HEK293 (cell line): ENCODE measurements around the gene ITGB6.

ENCODE experiments used
- CTCF ChIA-PET: fragments of 350-600 bp; formaldehyde crosslinking; extraction: SDS; loops from one replicate; lab custom pipeline; 2021; ENCODE audit warnings: antibody characterized with exemption; lab: Yijun Ruan, JAX
- POLR2A ChIA-PET: fragments of 300-600 bp; formaldehyde crosslinking; extraction: SDS; loops from one replicate; lab custom pipeline; 2020; ENCODE audit warnings: antibody characterized with exemption, inconsistent platforms; lab: Yijun Ruan, JAX
- H3K27ac ChIP-seq: fragments of 200-500 bp; sonication (Bioruptor generic); 2 replicates; pipeline ENCODE4 v1.5.1; 2014; ENCODE audit warnings: low read depth, low read length, control low read depth, inconsistent platforms; ENCODE audit errors: extremely low read depth
- H3K36me3 ChIP-seq, 2 experiments: fragments of 200-500 bp in 1 of 2; sonication (Bioruptor generic) in 1 of 2; 1 replicate in 1 of 2; 2 replicates in 1 of 2; pipeline ENCODE4 v1.5.1; 2014 to 2017; ENCODE audit warnings: inconsistent platforms in 2 of 2, low read length in 2 of 2; ENCODE audit not compliant: control insufficient read depth in 2 of 2, insufficient read depth in 1 of 2
- H3K4me1 ChIP-seq: fragments of 200-500 bp; sonication (Bioruptor generic); 2 replicates; pipeline ENCODE4 v1.5.1; 2014; ENCODE audit warnings: mild to moderate bottlenecking, low read length, inconsistent platforms; ENCODE audit not compliant: control insufficient read depth, insufficient read depth
- H3K4me3 ChIP-seq: 2 replicates; pipeline ENCODE4 v1.5.1; 2011; ENCODE audit warnings: low read depth, mild to moderate bottlenecking, control low read depth, low read length, moderate library complexity
- H3K9me3 ChIP-seq: fragments of 200-500 bp; sonication (Bioruptor generic); 2 replicates; pipeline ENCODE4 v1.5.1; 2014; ENCODE audit warnings: low read depth, low read length, inconsistent platforms; ENCODE audit not compliant: control insufficient read depth, insufficient read depth
- KLF9 ChIP-seq: fragments of 450-650 bp; formaldehyde crosslinking; IDR thresholded peaks from 2 replicates; pipeline ENCODE4 v1.5.1; 2016; ENCODE audit warnings: missing biosample characterization, missing genetic modification characterization, low read depth
- OSR2 ChIP-seq: fragments of 450-650 bp; formaldehyde crosslinking; IDR thresholded peaks from 2 replicates; pipeline ENCODE4 v1.5.1; 2016; ENCODE audit warnings: missing biosample characterization, missing genetic modification characterization
- PRDM2 ChIP-seq: fragments of 450-650 bp; formaldehyde crosslinking; IDR thresholded peaks from 2 replicates; pipeline ENCODE4 v1.5.1; 2016; ENCODE audit warnings: missing biosample characterization, missing genetic modification characterization, borderline replicate concordance
- PRDM4 ChIP-seq: fragments of 450-650 bp; formaldehyde crosslinking; IDR thresholded peaks from 2 replicates; pipeline ENCODE4 v1.5.1; 2017; ENCODE audit warnings: missing biosample characterization, missing genetic modification characterization
- ZBTB44 ChIP-seq: fragments of 450-650 bp; IDR thresholded peaks from 2 replicates; pipeline ENCODE4 v1.5.1; 2018; ENCODE audit warnings: missing biosample characterization, mild to moderate bottlenecking, missing genetic modification characterization
- ZFP37 ChIP-seq: fragments of 450-650 bp; formaldehyde crosslinking; IDR thresholded peaks from 2 replicates; pipeline ENCODE4 v1.5.1; 2016; ENCODE audit warnings: missing biosample characterization, missing genetic modification characterization
- ZNF112 ChIP-seq: fragments of 450-650 bp; formaldehyde crosslinking; IDR thresholded peaks from 2 replicates; pipeline ENCODE4 v1.5.0; 2017; ENCODE audit warnings: missing biosample characterization, missing genetic modification characterization
- ZNF133 ChIP-seq: fragments of 450-650 bp; formaldehyde crosslinking; IDR thresholded peaks from 2 replicates; pipeline ENCODE4 v1.5.1; 2016; ENCODE audit warnings: missing biosample characterization, missing genetic modification characterization
- ZNF175 ChIP-seq: fragments of 450-650 bp; formaldehyde crosslinking; IDR thresholded peaks from 2 replicates; pipeline ENCODE4 v1.5.1; 2016; ENCODE audit warnings: missing biosample characterization, missing genetic modification characterization
- ZNF223 ChIP-seq: fragments of 450-650 bp; formaldehyde crosslinking; IDR thresholded peaks from 2 replicates; pipeline ENCODE4 v1.5.1; 2016; ENCODE audit warnings: missing biosample characterization, missing genetic modification characterization
- ZNF274 ChIP-seq, 2 experiments: fragments of 200-500 bp in 1 of 2; fragments of 450-650 bp in 1 of 2; sonication (Bioruptor generic) in 1 of 2; formaldehyde crosslinking in 1 of 2; IDR thresholded peaks; 2 replicates each; pipeline versions ENCODE4 v1.5.1 to v1.6.1; 2014 to 2016; ENCODE audit warnings: borderline replicate concordance in 1 of 2, inconsistent platforms in 1 of 2, low read length in 1 of 2, missing biosample characterization in 1 of 2, missing genetic modification characterization in 1 of 2
- ZNF292 ChIP-seq: fragments of 450-650 bp; formaldehyde crosslinking; IDR thresholded peaks from 2 replicates; pipeline ENCODE4 v1.5.1; 2016; ENCODE audit warnings: low read depth, missing biosample characterization, missing genetic modification characterization, borderline replicate concordance
- ZNF366 ChIP-seq: fragments of 450-650 bp; formaldehyde crosslinking; conservative IDR thresholded peaks from 2 replicates; pipeline ENCODE4 v1.5.1; 2016; ENCODE audit warnings: missing biosample characterization, missing genetic modification characterization
- ZNF398 ChIP-seq: fragments of 450-650 bp; formaldehyde crosslinking; IDR thresholded peaks from 2 replicates; pipeline ENCODE4 v1.5.1; 2017; ENCODE audit warnings: missing biosample characterization, missing genetic modification characterization
- ZNF423 ChIP-seq: fragments of 450-650 bp; formaldehyde crosslinking; IDR thresholded peaks from 2 replicates; pipeline ENCODE4 v1.5.1; 2016; ENCODE audit warnings: missing biosample characterization, missing genetic modification characterization
- ZNF529 ChIP-seq: fragments of 450-650 bp; formaldehyde crosslinking; IDR thresholded peaks from 2 replicates; pipeline ENCODE4 v1.5.1; 2017; ENCODE audit warnings: missing genetic modification characterization, missing biosample characterization; ENCODE audit not compliant: insufficient replicate concordance
- ZNF548 ChIP-seq: fragments of 450-650 bp; formaldehyde crosslinking; IDR thresholded peaks from 2 replicates; pipeline ENCODE4 v1.5.1; 2016; ENCODE audit warnings: missing biosample characterization, missing genetic modification characterization
- ZNF558 ChIP-seq: fragments of 450-650 bp; formaldehyde crosslinking; IDR thresholded peaks from 2 replicates; pipeline ENCODE4 v1.5.1; 2016; ENCODE audit warnings: missing biosample characterization, missing genetic modification characterization
- ZNF692 ChIP-seq: fragments of 450-650 bp; formaldehyde crosslinking; IDR thresholded peaks from 2 replicates; pipeline ENCODE4 v1.5.1; 2016; ENCODE audit warnings: missing biosample characterization, missing genetic modification characterization
- ZNF776 ChIP-seq: fragments of 450-650 bp; formaldehyde crosslinking; IDR thresholded peaks from 2 replicates; pipeline ENCODE4 v1.5.0; 2017; ENCODE audit warnings: missing biosample characterization, missing genetic modification characterization, borderline replicate concordance
- ZNF791 ChIP-seq: fragments of 450-650 bp; formaldehyde crosslinking; IDR thresholded peaks from 2 replicates; pipeline ENCODE4 v1.5.1; 2016; ENCODE audit warnings: missing biosample characterization, missing genetic modification characterization

Gene ITGB6

GRCh38 chr2:160075171-160075570 lies 124.9 kb downstream of the ITGB6 start:
- ChIA-PET POLR2A (no interaction called here), CTCF (interaction anchor here (0.6 to 0.9 kb wide), 3 partner anchors 134 to 1095 kb away, joined by 3 to 4 read pairs (median 4); no protein-coding TSS in a partner anchor)
- no peaks in the 10 kb centered on the region for H3K4me1 ChIP-seq
- no peak overlapping the region for H3K27ac ChIP-seq
- H3K9me3 ChIP-seq = no peaks in the 10 kb centered on the region
- no peaks in the 10 kb centered on the region for H3K36me3 ChIP-seq
- TF ChIP-seq ZNF692 (no peak), ZNF791 (tag by site-specific recombination) (no peak), ZNF529 (tag by site-specific recombination) (no peak), ZNF366 (tag by site-specific recombination) (no peak), ZNF548 (tag by site-specific recombination) (no peak), ZNF175 (tag by site-specific recombination) (no peak), OSR2 (tag by site-specific recombination) (no peak), KLF9 (tag by site-specific recombination) (no peak), ZNF133 (no peak), ZFP37 (tag by site-specific recombination) (no peak), ZNF776 (tag by site-specific recombination) (no peak), ZNF292 (tag by site-specific recombination) (no peak), ZBTB44 (tag by site-specific recombination) (no peak), ZNF112 (tag by site-specific recombination) (no peak), ZNF558 (tag by site-specific recombination) (no peak)
- H3K4me3 ChIP-seq = no peak overlapping the region

GRCh38 chr2:160073284-160073888 lies 126.7 kb downstream of the ITGB6 start:
- Histone ChIP-seq H3K9me3 (no peaks in the 10 kb centered on the region), H3K36me3 (no peaks in the 10 kb centered on the region), H3K4me1 (no peaks in the 10 kb centered on the region), H3K27ac (no peak overlapping the region), H3K4me3 (no peak overlapping the region)
- CTCF ChIA-PET = interaction anchor here (0.7 to 1.6 kb wide), 3 partner anchors 12 to 197 kb away, joined by 3 to 6 read pairs (median 3); no protein-coding TSS in a partner anchor
- POLR2A ChIA-PET = no interaction called here
- no peak for TF ChIP-seq ZNF274 (IDR thresholded peaks at IDR 0.05; ENCODE audit: low read length)
- no peak for TF ChIP-seq ZNF274 (tag by site-specific recombination; IDR thresholded peaks at IDR 0.05; ENCODE audit: borderline replicate concordance)
- no peak for TF ChIP-seq ZNF423 (tag by site-specific recombination)
- no peak for TF ChIP-seq ZNF398 (tag by site-specific recombination)
- no peak for TF ChIP-seq PRDM4 (tag by site-specific recombination)
- TF ChIP-seq PRDM2 (tag by site-specific recombination) = no peak
- TF ChIP-seq ZNF223 (tag by site-specific recombination) = no peak
